Measurements from ENCODE around the gene JMJD7.

Gene JMJD7

GRCh38 chr15:41783296-41783695, 44.6 kb upstream of the JMJD7 start:
- H3K4me3 ChIP-seq (ENCODE audit: low read length): no peak overlapping the region
- TF ChIP-seq CTCF (IDR thresholded peaks at IDR 0.05; ENCODE audit: insufficient read depth, low read depth, low read length, missing control alignments): no peak
- no peak for DNase-seq (ENCODE audit: low read depth)

- H3K4me3 ChIP-seq (ENCODE audit: low read length): no peak overlapping the region
- no peak for DNase-seq (ENCODE audit: low read depth)
- TF ChIP-seq CTCF (IDR thresholded peaks at IDR 0.05; ENCODE audit: insufficient read depth, low read depth, low read length, missing control alignments): no peak
Measured at GRCh38 chr15:41788262-41788661, 39.6 kb upstream of the JMJD7 start.

GRCh38 chr15:41789236-41789635, 38.7 kb upstream of the JMJD7 start:
- no peak overlapping the region for H3K4me3 ChIP-seq (ENCODE audit: low read length)
- no peak for DNase-seq (ENCODE audit: low read depth)
- TF ChIP-seq CTCF (IDR thresholded peaks at IDR 0.05; ENCODE audit: insufficient read depth, low read depth, low read length, missing control alignments): no peak

GRCh38 chr15:41789662-41790061, 38.2 kb upstream of the JMJD7 start:
- DNase-seq (ENCODE audit: low read depth): no peak
- no peak for TF ChIP-seq CTCF (IDR thresholded peaks at IDR 0.05; ENCODE audit: insufficient read depth, low read depth, low read length, missing control alignments)
- H3K4me3 ChIP-seq (ENCODE audit: low read length): no peak overlapping the region

- no peak for DNase-seq (ENCODE audit: low read depth)
- no peak overlapping the region for H3K4me3 ChIP-seq (ENCODE audit: low read length)
- no peak for TF ChIP-seq CTCF (IDR thresholded peaks at IDR 0.05; ENCODE audit: insufficient read depth, low read depth, low read length, missing control alignments)
Measured at GRCh38 chr15:41790169-41790568, 37.7 kb upstream of the JMJD7 start.

- no peak overlapping the region for H3K4me3 ChIP-seq (ENCODE audit: low read length)
- DNase-seq (ENCODE audit: low read depth): peak; percentile 65
- no peak for TF ChIP-seq CTCF (IDR thresholded peaks at IDR 0.05; ENCODE audit: insufficient read depth, low read depth, low read length, missing control alignments)
Measured at GRCh38 chr15:41790756-41791546, 36.9 kb upstream of the JMJD7 start.

GRCh38 chr15:41791547-41791937, 36.4 kb upstream of the JMJD7 start:
- TF ChIP-seq CTCF (IDR thresholded peaks at IDR 0.05; ENCODE audit: insufficient read depth, low read depth, low read length, missing control alignments): no peak
- DNase-seq (ENCODE audit: low read depth): no peak

More at GRCh38 chr15:41791547-41791937, 36.4 kb upstream of the JMJD7 start:
- no peak overlapping the region for H3K4me3 ChIP-seq (ENCODE audit: low read length)

Data from epithelial cell of esophagus (primary cell).